ENCODE data around the gene SHISA4. TPM values are rescaled to one million over a fixed set of nuclear protein-coding genes. Genes with fewer than 3 reads are reported as not detected.

The SHISA4 gene
- total RNA-seq, 1 experiment from 2014 or later = 6.3 TPM

DNA sequence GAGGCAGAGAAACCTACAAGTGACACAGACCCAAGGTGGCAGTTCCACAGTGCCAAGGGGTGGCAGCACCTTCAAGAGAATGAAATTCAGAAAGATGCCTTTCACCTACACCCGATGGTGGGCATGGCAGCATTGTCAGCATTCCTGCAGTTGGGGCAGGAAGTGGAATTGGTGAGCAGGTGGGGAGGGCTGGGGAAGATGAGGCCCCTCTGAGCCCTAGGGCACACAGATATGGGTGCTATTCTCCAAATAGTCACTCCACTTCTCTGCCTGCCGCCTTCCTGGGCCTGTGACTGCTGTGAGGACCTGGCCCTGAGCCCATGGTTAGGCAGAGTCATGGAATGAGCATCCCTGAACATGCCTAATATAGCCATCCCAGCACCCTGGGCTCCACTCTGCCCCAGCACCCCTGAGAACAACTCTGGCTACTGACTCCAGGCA, 8.3 kb downstream of the SHISA4 start:
- DNase-seq (ENCODE audit: low spot score) (no peak), ATAC-seq (no peak)
- POLR2A ChIA-PET = interaction anchor here (0.6 to 2.4 kb wide), 5 partner anchors 44 to 97 kb away, joined by 3 to 14 read pairs (median 7); partner anchors contain the start of genes LMOD1 and TIMM17A
- H3K4me3 Mint-ChIP-seq = no peak overlapping the region
- peaks cover 4% of the 10 kb centered on the region for H3K27me3 Mint-ChIP-seq (ENCODE audit: low read depth)
- peaks cover 35% of the 10 kb centered on the region for H3K4me1 Mint-ChIP-seq
- no peaks in the 10 kb centered on the region for H3K36me3 Mint-ChIP-seq
- CTCF ChIA-PET = interaction anchor here (0.9 to 5.7 kb wide), 16 partner anchors 11 to 401 kb away, joined by 3 to 135 read pairs (median 28); partner anchors contain the start of genes ELF3, LMOD1, RNPEP and TIMM17A
- no peak overlapping the region for H3K27ac Mint-ChIP-seq
- TF ChIP-seq, protein P1, sequence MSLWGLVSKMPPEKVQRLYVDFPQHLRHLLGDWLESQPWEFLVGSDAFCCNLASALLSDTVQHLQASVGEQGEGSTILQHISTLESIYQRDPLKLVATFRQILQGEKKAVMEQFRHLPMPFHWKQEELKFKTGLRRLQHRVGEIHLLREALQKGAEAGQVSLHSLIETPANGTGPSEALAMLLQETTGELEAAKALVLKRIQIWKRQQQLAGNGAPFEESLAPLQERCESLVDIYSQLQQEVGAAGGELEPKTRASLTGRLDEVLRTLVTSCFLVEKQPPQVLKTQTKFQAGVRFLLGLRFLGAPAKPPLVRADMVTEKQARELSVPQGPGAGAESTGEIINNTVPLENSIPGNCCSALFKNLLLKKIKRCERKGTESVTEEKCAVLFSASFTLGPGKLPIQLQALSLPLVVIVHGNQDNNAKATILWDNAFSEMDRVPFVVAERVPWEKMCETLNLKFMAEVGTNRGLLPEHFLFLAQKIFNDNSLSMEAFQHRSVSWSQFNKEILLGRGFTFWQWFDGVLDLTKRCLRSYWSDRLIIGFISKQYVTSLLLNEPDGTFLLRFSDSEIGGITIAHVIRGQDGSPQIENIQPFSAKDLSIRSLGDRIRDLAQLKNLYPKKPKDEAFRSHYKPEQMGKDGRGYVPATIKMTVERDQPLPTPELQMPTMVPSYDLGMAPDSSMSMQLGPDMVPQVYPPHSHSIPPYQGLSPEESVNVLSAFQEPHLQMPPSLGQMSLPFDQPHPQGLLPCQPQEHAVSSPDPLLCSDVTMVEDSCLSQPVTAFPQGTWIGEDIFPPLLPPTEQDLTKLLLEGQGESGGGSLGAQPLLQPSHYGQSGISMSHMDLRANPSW (CRISPR knock-in tag; conservative IDR thresholded peaks at IDR 0.05; ENCODE audit: low read depth) = no peak
- no peak for TF ChIP-seq TCF7 (CRISPR knock-in tag; IDR thresholded peaks at IDR 0.05; ENCODE audit: low read depth)
- TF ChIP-seq ZNF263 (CRISPR knock-in tag; IDR thresholded peaks at IDR 0.05; ENCODE audit: low read depth) = no peak
- TF ChIP-seq SP1 (CRISPR knock-in tag; conservative IDR thresholded peaks at IDR 0.05) = no peak
- TF ChIP-seq IRF2 (CRISPR knock-in tag; IDR thresholded peaks at IDR 0.05; ENCODE audit: borderline replicate concordance, low read depth) = no peak
- no peak for TF ChIP-seq RORB (CRISPR knock-in tag; IDR thresholded peaks at IDR 0.05)
- TF ChIP-seq, protein P2, sequence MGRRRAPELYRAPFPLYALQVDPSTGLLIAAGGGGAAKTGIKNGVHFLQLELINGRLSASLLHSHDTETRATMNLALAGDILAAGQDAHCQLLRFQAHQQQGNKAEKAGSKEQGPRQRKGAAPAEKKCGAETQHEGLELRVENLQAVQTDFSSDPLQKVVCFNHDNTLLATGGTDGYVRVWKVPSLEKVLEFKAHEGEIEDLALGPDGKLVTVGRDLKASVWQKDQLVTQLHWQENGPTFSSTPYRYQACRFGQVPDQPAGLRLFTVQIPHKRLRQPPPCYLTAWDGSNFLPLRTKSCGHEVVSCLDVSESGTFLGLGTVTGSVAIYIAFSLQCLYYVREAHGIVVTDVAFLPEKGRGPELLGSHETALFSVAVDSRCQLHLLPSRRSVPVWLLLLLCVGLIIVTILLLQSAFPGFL (CRISPR knock-in tag; IDR thresholded peaks at IDR 0.05; ENCODE audit: borderline replicate concordance) = no peak
- TF ChIP-seq, protein P3, sequence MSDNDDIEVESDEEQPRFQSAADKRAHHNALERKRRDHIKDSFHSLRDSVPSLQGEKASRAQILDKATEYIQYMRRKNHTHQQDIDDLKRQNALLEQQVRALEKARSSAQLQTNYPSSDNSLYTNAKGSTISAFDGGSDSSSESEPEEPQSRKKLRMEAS (CRISPR knock-in tag; IDR thresholded peaks at IDR 0.05) = no peak
- H3K9me3 Mint-ChIP-seq = no peaks in the 10 kb centered on the region

DNA sequence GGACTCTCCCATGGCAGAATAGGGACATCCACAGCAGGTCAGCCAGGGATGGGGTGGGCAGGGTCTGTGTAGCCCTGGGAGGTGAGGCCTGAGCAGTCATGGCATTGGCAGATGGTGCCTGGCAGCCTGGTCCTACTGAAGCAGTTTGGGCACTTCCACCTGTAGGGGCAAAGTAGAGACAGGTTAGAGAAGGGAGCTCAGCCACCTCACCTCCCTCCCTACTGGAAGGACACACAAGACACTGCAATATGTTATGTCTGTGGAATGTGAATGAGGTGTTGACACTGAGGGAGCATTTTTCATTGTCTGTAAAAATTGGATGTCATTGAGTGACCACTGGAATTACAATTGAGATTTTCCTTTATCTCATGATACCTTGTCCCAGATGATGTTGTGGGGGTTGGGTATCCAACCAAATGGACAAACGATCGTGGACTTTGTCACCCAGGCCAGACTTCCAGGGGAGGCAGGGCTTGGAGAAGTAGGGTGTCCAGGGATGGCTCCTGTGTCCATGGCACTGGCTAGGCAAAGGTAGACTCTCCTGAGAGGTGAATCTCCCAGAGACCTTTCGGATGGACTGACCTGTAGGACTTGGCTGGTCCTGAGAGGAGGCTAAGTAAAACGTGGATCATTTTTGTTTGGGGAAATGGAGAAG, 9.7 kb downstream of the SHISA4 start:
- Mint-ChIP-seq H3K27me3 (ENCODE audit: low read depth) (peaks cover 4% of the 10 kb centered on the region), H3K4me1 (peaks cover 31% of the 10 kb centered on the region), H3K4me3 (no peak overlapping the region), H3K36me3 (no peaks in the 10 kb centered on the region), H3K9me3 (no peaks in the 10 kb centered on the region), H3K27ac (no peak overlapping the region)
- DNase-seq (ENCODE audit: low spot score) = no peak
- TF ChIP-seq, protein P4, sequence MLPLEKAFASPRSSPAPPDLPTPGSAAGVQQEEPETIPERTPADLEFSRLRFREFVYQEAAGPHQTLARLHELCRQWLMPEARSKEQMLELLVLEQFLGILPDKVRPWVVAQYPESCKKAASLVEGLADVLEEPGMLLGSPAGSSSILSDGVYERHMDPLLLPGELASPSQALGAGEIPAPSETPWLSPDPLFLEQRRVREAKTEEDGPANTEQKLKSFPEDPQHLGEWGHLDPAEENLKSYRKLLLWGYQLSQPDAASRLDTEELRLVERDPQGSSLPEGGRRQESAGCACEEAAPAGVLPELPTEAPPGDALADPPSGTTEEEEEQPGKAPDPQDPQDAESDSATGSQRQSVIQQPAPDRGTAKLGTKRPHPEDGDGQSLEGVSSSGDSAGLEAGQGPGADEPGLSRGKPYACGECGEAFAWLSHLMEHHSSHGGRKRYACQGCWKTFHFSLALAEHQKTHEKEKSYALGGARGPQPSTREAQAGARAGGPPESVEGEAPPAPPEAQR (CRISPR knock-in tag; IDR thresholded peaks at IDR 0.05) = no peak
- TF ChIP-seq ELF4 (CRISPR knock-in tag; IDR thresholded peaks at IDR 0.05; ENCODE audit: low read depth) (no peak), NR3C1 (CRISPR knock-in tag; conservative IDR thresholded peaks at IDR 0.05; ENCODE audit: low read depth) (no peak), RORB (CRISPR knock-in tag; IDR thresholded peaks at IDR 0.05) (no peak), MXD4 (CRISPR knock-in tag; IDR thresholded peaks at IDR 0.05; ENCODE audit: borderline replicate concordance) (no peak), ZNF317 (CRISPR knock-in tag; IDR thresholded peaks at IDR 0.05; ENCODE audit: borderline replicate concordance, low read depth) (no peak), HMGA2 (CRISPR knock-in tag; IDR thresholded peaks at IDR 0.05) (no peak)
- TF ChIP-seq, protein P5, sequence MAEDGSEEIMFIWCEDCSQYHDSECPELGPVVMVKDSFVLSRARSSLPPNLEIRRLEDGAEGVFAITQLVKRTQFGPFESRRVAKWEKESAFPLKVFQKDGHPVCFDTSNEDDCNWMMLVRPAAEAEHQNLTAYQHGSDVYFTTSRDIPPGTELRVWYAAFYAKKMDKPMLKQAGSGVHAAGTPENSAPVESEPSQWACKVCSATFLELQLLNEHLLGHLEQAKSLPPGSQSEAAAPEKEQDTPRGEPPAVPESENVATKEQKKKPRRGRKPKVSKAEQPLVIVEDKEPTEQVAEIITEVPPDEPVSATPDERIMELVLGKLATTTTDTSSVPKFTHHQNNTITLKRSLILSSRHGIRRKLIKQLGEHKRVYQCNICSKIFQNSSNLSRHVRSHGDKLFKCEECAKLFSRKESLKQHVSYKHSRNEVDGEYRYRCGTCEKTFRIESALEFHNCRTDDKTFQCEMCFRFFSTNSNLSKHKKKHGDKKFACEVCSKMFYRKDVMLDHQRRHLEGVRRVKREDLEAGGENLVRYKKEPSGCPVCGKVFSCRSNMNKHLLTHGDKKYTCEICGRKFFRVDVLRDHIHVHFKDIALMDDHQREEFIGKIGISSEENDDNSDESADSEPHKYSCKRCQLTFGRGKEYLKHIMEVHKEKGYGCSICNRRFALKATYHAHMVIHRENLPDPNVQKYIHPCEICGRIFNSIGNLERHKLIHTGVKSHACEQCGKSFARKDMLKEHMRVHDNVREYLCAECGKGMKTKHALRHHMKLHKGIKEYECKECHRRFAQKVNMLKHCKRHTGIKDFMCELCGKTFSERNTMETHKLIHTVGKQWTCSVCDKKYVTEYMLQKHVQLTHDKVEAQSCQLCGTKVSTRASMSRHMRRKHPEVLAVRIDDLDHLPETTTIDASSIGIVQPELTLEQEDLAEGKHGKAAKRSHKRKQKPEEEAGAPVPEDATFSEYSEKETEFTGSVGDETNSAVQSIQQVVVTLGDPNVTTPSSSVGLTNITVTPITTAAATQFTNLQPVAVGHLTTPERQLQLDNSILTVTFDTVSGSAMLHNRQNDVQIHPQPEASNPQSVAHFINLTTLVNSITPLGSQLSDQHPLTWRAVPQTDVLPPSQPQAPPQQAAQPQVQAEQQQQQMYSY (CRISPR knock-in tag; IDR thresholded peaks at IDR 0.05) = no peak
- TF ChIP-seq, protein P6, sequence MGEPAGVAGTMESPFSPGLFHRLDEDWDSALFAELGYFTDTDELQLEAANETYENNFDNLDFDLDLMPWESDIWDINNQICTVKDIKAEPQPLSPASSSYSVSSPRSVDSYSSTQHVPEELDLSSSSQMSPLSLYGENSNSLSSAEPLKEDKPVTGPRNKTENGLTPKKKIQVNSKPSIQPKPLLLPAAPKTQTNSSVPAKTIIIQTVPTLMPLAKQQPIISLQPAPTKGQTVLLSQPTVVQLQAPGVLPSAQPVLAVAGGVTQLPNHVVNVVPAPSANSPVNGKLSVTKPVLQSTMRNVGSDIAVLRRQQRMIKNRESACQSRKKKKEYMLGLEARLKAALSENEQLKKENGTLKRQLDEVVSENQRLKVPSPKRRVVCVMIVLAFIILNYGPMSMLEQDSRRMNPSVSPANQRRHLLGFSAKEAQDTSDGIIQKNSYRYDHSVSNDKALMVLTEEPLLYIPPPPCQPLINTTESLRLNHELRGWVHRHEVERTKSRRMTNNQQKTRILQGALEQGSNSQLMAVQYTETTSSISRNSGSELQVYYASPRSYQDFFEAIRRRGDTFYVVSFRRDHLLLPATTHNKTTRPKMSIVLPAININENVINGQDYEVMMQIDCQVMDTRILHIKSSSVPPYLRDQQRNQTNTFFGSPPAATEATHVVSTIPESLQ (CRISPR knock-in tag; IDR thresholded peaks at IDR 0.05) = no peak
- TF ChIP-seq, protein P7, sequence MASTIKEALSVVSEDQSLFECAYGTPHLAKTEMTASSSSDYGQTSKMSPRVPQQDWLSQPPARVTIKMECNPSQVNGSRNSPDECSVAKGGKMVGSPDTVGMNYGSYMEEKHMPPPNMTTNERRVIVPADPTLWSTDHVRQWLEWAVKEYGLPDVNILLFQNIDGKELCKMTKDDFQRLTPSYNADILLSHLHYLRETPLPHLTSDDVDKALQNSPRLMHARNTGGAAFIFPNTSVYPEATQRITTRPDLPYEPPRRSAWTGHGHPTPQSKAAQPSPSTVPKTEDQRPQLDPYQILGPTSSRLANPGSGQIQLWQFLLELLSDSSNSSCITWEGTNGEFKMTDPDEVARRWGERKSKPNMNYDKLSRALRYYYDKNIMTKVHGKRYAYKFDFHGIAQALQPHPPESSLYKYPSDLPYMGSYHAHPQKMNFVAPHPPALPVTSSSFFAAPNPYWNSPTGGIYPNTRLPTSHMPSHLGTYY (CRISPR knock-in tag; IDR thresholded peaks at IDR 0.05) = no peak
- ChIA-PET CTCF (interaction anchor here (0.6 to 3.9 kb wide), 8 partner anchors 21 to 101 kb away, joined by 3 to 85 read pairs (median 3); partner anchors contain the start of gene LMOD1), POLR2A (no interaction called here)
- no peak for ATAC-seq
